ENCODE data around the gene POLH. TPM values are rescaled to one million over a fixed set of nuclear protein-coding genes. Genes with fewer than 3 reads are reported as not detected.
A peak's percentile ranks its signal among the peaks of the same experiment; 100 is the strongest.

Gene POLH
- polyA plus RNA-seq, 1 of the 3 experiments (the other 2 are of a cell fraction) = 11.5 TPM

- Histone ChIP-seq H3K36me3 (replicated peaks in 1 of 2; ENCODE audit: control insufficient read depth in 1 of 2, insufficient read depth in 2 of 2, low read length in 1 of 2) (peaks cover 54 to 56% of the 10 kb centered on the region in 2 experiments), H3K4me1 (ENCODE audit: control insufficient read depth in 1 of 2, insufficient read depth in 2 of 2, low read depth in 1 of 2, low read length in 1 of 2) (peaks cover 5 to 21% of the 10 kb centered on the region in 2 experiments), H3K9me3 (no peaks in the 10 kb centered on the region), H3K4me3 (ENCODE audit: low read depth in 2 of 2, low read length in 1 of 2) (no peak overlapping the region), H3K9me2 (no peaks in the 10 kb centered on the region), H3K4me2 (no peak overlapping the region), H3K79me2 (ENCODE audit: insufficient read depth) (peaks cover 40% of the 10 kb centered on the region), H3F3A (replicated peaks; ENCODE audit: insufficient read depth) (peaks cover 16% of the 10 kb centered on the region), H3K27me3 (ENCODE audit: insufficient read depth) (no peaks in the 10 kb centered on the region), H4K20me1 (ENCODE audit: insufficient read depth) (no peaks in the 10 kb centered on the region), H3K9ac (no peak overlapping the region), H3K27ac (ENCODE audit: low read depth in 2 of 2, low read length in 1 of 2) (no peak overlapping the region), H2AFZ (ENCODE audit: low read depth) (no peak overlapping the region)
- ChIA-PET POLR2A (no interaction called here), CTCF (interaction anchor here (0.6 to 2.2 kb wide), 4 partner anchors 17 to 744 kb away, joined by 3 to 11 read pairs (median 4); partner anchors contain the start of gene VEGFA)
- 95% methylated on average over 7 of the region's 16 CpGs for WGBS (ENCODE audit: low lambda C conversion rate)
- TF ChIP-seq GATA2 (CRISPR knock-in tag; IDR thresholded peaks at IDR 0.05) = no peak
- TF ChIP-seq CHD2 (IDR thresholded peaks at IDR 0.05; ENCODE audit: low read length, partially characterized antibody) = no peak
- no peak for TF ChIP-seq CTCF (IDR thresholded peaks at IDR 0.05)
- 0 out of 2 replicates have a peak, but pooled peaks have one; percentile 18 for TF ChIP-seq POLR2AphosphoS5 (IDR thresholded peaks at IDR 0.05; ENCODE audit: low read depth, low read length)
- TF ChIP-seq TEAD4 (IDR thresholded peaks at IDR 0.05; ENCODE audit: borderline replicate concordance, insufficient read depth) = no peak
- TF ChIP-seq NFIC (IDR thresholded peaks at IDR 0.05; ENCODE audit: borderline replicate concordance) = no peak
- TF ChIP-seq ELF1 (IDR thresholded peaks at IDR 0.05) = no peak
- DNase-seq = no peak
These were observed 49.5 kb downstream of the POLH start for GRCh38 chr6:43625393-43625992.

GRCh38 chr6:43627008-43627825 lies 51.2 kb downstream of the POLH start:
- Histone ChIP-seq H3K27me3 (ENCODE audit: insufficient read depth) (no peaks in the 10 kb centered on the region), H3K9me2 (no peaks in the 10 kb centered on the region), H3K4me1 (ENCODE audit: control insufficient read depth in 1 of 2, insufficient read depth in 2 of 2, low read depth in 1 of 2, low read length in 1 of 2) (peaks cover 5 to 21% of the 10 kb centered on the region in 2 experiments), H3K79me2 (ENCODE audit: insufficient read depth) (peaks cover 40% of the 10 kb centered on the region), H3K27ac (ENCODE audit: low read depth in 2 of 2, low read length in 1 of 2) (peak overlapping the region; percentile 66 to 82), H3K9me3 (no peaks in the 10 kb centered on the region), H3K36me3 (replicated peaks in 1 of 2; ENCODE audit: control insufficient read depth in 1 of 2, insufficient read depth in 2 of 2, low read length in 1 of 2) (peaks cover 37 to 39% of the 10 kb centered on the region in 2 experiments), H2AFZ (ENCODE audit: low read depth) (no peak overlapping the region), H3K4me2 (peak overlapping the region; percentile 88), H3F3A (replicated peaks; ENCODE audit: insufficient read depth) (peaks cover 13% of the 10 kb centered on the region), H4K20me1 (ENCODE audit: insufficient read depth) (no peaks in the 10 kb centered on the region), H3K4me3 (ENCODE audit: low read depth in 2 of 2, low read length in 1 of 2) (peak overlapping the region; percentile 24 to 50), H3K9ac (peak overlapping the region; percentile 63)
- WGBS (ENCODE audit: low lambda C conversion rate) = 53% methylated on average over 5 of the region's 5 CpGs
- CTCF ChIA-PET = interaction anchor here (1.0 to 1.3 kb wide), 2 partner anchors 10 to 448 kb away, joined by 4 read pairs; no protein-coding TSS in a partner anchor
- TF ChIP-seq POLR2AphosphoS5 (IDR thresholded peaks at IDR 0.05; ENCODE audit: low read depth, low read length) (peak; percentile 61), TCF12 (IDR thresholded peaks at IDR 0.05) (no peak), JUND (IDR thresholded peaks at IDR 0.05) (peak; percentile 33), FOSL2 (IDR thresholded peaks at IDR 0.05; ENCODE audit: borderline replicate concordance, low read depth) (peak; percentile 36; the same call in 1 of the 2 replicates), SIN3A (IDR thresholded peaks at IDR 0.05; ENCODE audit: borderline replicate concordance, low read depth, low read length) (0 out of 2 replicates have a peak, but pooled peaks have one; percentile 42), RAD21 (IDR thresholded peaks at IDR 0.05; ENCODE audit: low read length) (no peak), TAF1 (IDR thresholded peaks at IDR 0.05; ENCODE audit: borderline replicate concordance, low read depth, low read length) (0 out of 2 replicates have a peak, but pooled peaks have one; percentile 32), NFIC (IDR thresholded peaks at IDR 0.05; ENCODE audit: borderline replicate concordance) (peak; percentile 93), REST (IDR thresholded peaks at IDR 0.05; ENCODE audit: low read depth, low read length) (no peak), MXI1 (IDR thresholded peaks at IDR 0.05; ENCODE audit: low read depth, low read length) (no peak; the same call in 1 of the 2 replicates)
- POLR2A ChIA-PET = interaction anchor here (0.6 to 1.0 kb wide), 3 partner anchors 10 to 52 kb away, joined by 3 to 5 read pairs (median 3); no protein-coding TSS in a partner anchor
- DNase-seq = peak; percentile 75

Data from SK-N-SH (cell line).